ENCODE data around the gene DPPA2. TPM values are rescaled to one million over a fixed set of nuclear protein-coding genes. Genes with fewer than 3 reads are reported as not detected.

DPPA2 gene
- polyA plus RNA-seq, 1 donor (not counting 4 experiments of a cell fraction or from before 2014, with no cell fraction given) = not detected

GRCh38 chr3:109270779-109271178, 45.5 kb downstream of the DPPA2 start:
- DNase-seq (ENCODE audit: low read depth, low spot score) = no peak
- no peaks in the 10 kb centered on the region for H3K9me3 ChIP-seq (ENCODE audit: control insufficient read depth, low read depth, low read length)
- dilution Hi-C loops (cut with MboI; ENCODE audit: extremely low pct_ligation_motif_present, low sequenced_read_pairs) = no loop called here
- H3K27me3 ChIP-seq (ENCODE audit: control insufficient read depth, extremely low read depth, insufficient read depth, low read length) = no peaks in the 10 kb centered on the region
- H3K36me3 ChIP-seq (ENCODE audit: control insufficient read depth in 2 of 2, extremely low read depth in 1 of 2, insufficient read depth in 2 of 2, low read length in 2 of 2) = no peaks in the 10 kb centered on the region
- H3K4me3 ChIP-seq (ENCODE audit: control insufficient read depth in 2 of 3, extremely low read depth in 1 of 3, insufficient read depth in 2 of 3, low read depth in 1 of 3, low read length in 3 of 3) = no peak overlapping the region
- no peak for FAIRE-seq
- TF ChIP-seq EZH2 (IDR thresholded peaks at IDR 0.05; ENCODE audit: low read length) (no peak), CTCF (optimal IDR thresholded peaks at IDR 0.05 in 1 of 3, IDR thresholded peaks at IDR 0.05 in 1 of 3, conservative IDR thresholded peaks at IDR 0.05 in 1 of 3; ENCODE audit: extremely low read depth in 1 of 3, insufficient read depth in 2 of 3, low read length in 3 of 3) (no peak)
- H3K27ac ChIP-seq (ENCODE audit: control insufficient read depth, insufficient read depth, low read length) = no peak overlapping the region
- H3K4me1 ChIP-seq (ENCODE audit: control insufficient read depth, extremely low read depth, insufficient read depth, low read length) = no peaks in the 10 kb centered on the region
- no peaks in the 10 kb centered on the region for H3K79me2 ChIP-seq (ENCODE audit: control insufficient read depth, insufficient read depth, low read length)
- no peak overlapping the region for H2AFZ ChIP-seq (ENCODE audit: control insufficient read depth, low read length)
- no peaks in the 10 kb centered on the region for H4K20me1 ChIP-seq (ENCODE audit: control insufficient read depth, extremely low read depth, insufficient read depth, low read length)
- H3K9me1 ChIP-seq (ENCODE audit: control insufficient read depth, extremely low read depth, insufficient read depth, low read length) = no peaks in the 10 kb centered on the region
- H3K9ac ChIP-seq (ENCODE audit: control insufficient read depth, extremely low read depth, insufficient read depth, low read length) = no peak overlapping the region
- no peak overlapping the region for H3K4me2 ChIP-seq (ENCODE audit: control insufficient read depth, extremely low read depth, insufficient read depth, low read depth, low read length)

- dilution Hi-C loops (cut with MboI; ENCODE audit: extremely low pct_ligation_motif_present, low sequenced_read_pairs) = no loop called here
- no peak for FAIRE-seq
Observed at GRCh38 chr3:109269577-109270275, 46.6 kb downstream of the DPPA2 start.

More at GRCh38 chr3:109269577-109270275, 46.6 kb downstream of the DPPA2 start:
- H2AFZ ChIP-seq (ENCODE audit: control insufficient read depth, low read length) = no peak overlapping the region
- H3K36me3 ChIP-seq (ENCODE audit: control insufficient read depth in 2 of 2, extremely low read depth in 1 of 2, insufficient read depth in 2 of 2, low read length in 2 of 2) = no peaks in the 10 kb centered on the region
- H3K4me3 ChIP-seq (ENCODE audit: control insufficient read depth in 2 of 3, extremely low read depth in 1 of 3, insufficient read depth in 2 of 3, low read depth in 1 of 3, low read length in 3 of 3) = no peak overlapping the region
- TF ChIP-seq CTCF (optimal IDR thresholded peaks at IDR 0.05 in 1 of 3, IDR thresholded peaks at IDR 0.05 in 1 of 3, conservative IDR thresholded peaks at IDR 0.05 in 1 of 3; ENCODE audit: extremely low read depth in 1 of 3, insufficient read depth in 2 of 3, low read length in 3 of 3) (no peak), EZH2 (IDR thresholded peaks at IDR 0.05; ENCODE audit: low read length) (no peak)
- H3K9me1 ChIP-seq (ENCODE audit: control insufficient read depth, extremely low read depth, insufficient read depth, low read length) = no peaks in the 10 kb centered on the region
- H3K4me2 ChIP-seq (ENCODE audit: control insufficient read depth, extremely low read depth, insufficient read depth, low read depth, low read length) = no peak overlapping the region
- H3K9ac ChIP-seq (ENCODE audit: control insufficient read depth, extremely low read depth, insufficient read depth, low read length) = no peak overlapping the region
- no peaks in the 10 kb centered on the region for H3K79me2 ChIP-seq (ENCODE audit: control insufficient read depth, insufficient read depth, low read length)
- H3K27me3 ChIP-seq (ENCODE audit: control insufficient read depth, extremely low read depth, insufficient read depth, low read length) = no peaks in the 10 kb centered on the region
- DNase-seq (ENCODE audit: low read depth, low spot score) = no peak
- H3K27ac ChIP-seq (ENCODE audit: control insufficient read depth, insufficient read depth, low read length) = no peak overlapping the region
- no peaks in the 10 kb centered on the region for H3K9me3 ChIP-seq (ENCODE audit: control insufficient read depth, low read depth, low read length)
- H4K20me1 ChIP-seq (ENCODE audit: control insufficient read depth, extremely low read depth, insufficient read depth, low read length) = no peaks in the 10 kb centered on the region
- H3K4me1 ChIP-seq (ENCODE audit: control insufficient read depth, extremely low read depth, insufficient read depth, low read length) = no peaks in the 10 kb centered on the region
